H1 (cell line): Measurements from ENCODE around the gene TRIM23. TPM values are rescaled to one million over a fixed set of nuclear protein-coding genes. Genes with fewer than 3 reads are reported as not detected.

ENCODE experiments used
- CBX5 ChIP-seq: fragments of 300-800, 300-1000 bp; sonication (generic); IDR thresholded peaks from 2 replicates; pipeline ENCODE4 v1.7.1; 2016; ENCODE audit warnings: antibody characterized with exemption, low read length, low read depth
- EGR1 ChIP-seq: IDR thresholded peaks from 2 replicates; pipeline ENCODE4 v1.6.1; 2011; ENCODE audit warnings: low read depth, low read length, borderline replicate concordance
- POU5F1 ChIP-seq: IDR thresholded peaks from 2 replicates; pipeline ENCODE4 v1.6.1; 2011; ENCODE audit warnings: low read depth, mild to moderate bottlenecking, low read length, moderate library complexity
- SAP30 ChIP-seq: fragments of 300-600 bp; sonication (generic); IDR thresholded peaks from 2 replicates; pipeline ENCODE4 v1.7.1; 2012; ENCODE audit warnings: low read length, moderate library complexity, mild to moderate bottlenecking, inconsistent platforms; ENCODE audit not compliant: insufficient read depth, insufficient replicate concordance
- polyA plus RNA-seq, 7 experiments: library from polyadenylated mRNA; depleted of rRNA in 3 of 7; stranded (reverse) in 5 of 7; unstranded in 2 of 7; fragments of >200 nt in 5 of 7; fragments of 200-250 nt in 2 of 7; gene quantifications; 1 replicate in 5 of 7; 2 replicates in 1 of 7; 4 replicates in 1 of 7; pipeline versions ENCODE4 v1.2.1 to v1.2.3, GENCODE V29; 2011 to 2013; ENCODE audit warnings: missing spikeins in 2 of 7, mixed read lengths in 2 of 7
- total RNA-seq: library from RNA; stranded (reverse); fragmentation: NEBNext Ultra II Directional; extraction: Animal tissue kit (Norgen Biotek cat#: 25700); gene quantifications from 2 replicates; pipeline ENCODE4 v1.2.1, GENCODE V29; 2021
- TF ChIP-seq, protein P1 (sequence below): fragments of 300-600 bp; sonication (generic); IDR thresholded peaks from 2 replicates; pipeline ENCODE4 v1.7.1; 2012; ENCODE audit warnings: low read length, moderate library complexity, mild to moderate bottlenecking, inconsistent platforms; ENCODE audit not compliant: insufficient replicate concordance

The TRIM23 gene
- total and polyA plus RNA-seq, 2 of the 8 experiments (the other 6 are each of a cell fraction or from before 2014, with no cell fraction given): 2.5 to 11.7 TPM

DNA sequence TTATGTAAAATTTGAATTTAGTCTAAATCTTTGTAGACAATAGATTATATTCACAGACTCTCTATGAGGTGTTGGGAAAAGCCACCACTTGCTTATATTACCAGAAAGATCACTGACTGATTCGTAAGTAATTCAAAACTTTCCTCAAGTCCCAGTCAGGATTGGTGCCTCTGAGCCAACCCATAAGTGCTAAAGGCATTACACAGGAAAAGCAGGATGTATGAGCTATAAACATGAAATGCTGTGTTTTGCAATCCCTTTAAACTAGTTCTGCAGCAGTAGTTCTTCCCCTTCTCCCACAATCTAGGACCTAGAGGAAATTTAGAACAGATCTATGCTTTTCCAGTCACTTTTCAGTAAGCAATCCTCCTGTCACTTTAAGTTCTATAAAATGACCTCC lies 48.7 kb upstream of the TRIM23 start (continued):
- no peak for TF ChIP-seq SAP30
- TF ChIP-seq, protein P1, sequence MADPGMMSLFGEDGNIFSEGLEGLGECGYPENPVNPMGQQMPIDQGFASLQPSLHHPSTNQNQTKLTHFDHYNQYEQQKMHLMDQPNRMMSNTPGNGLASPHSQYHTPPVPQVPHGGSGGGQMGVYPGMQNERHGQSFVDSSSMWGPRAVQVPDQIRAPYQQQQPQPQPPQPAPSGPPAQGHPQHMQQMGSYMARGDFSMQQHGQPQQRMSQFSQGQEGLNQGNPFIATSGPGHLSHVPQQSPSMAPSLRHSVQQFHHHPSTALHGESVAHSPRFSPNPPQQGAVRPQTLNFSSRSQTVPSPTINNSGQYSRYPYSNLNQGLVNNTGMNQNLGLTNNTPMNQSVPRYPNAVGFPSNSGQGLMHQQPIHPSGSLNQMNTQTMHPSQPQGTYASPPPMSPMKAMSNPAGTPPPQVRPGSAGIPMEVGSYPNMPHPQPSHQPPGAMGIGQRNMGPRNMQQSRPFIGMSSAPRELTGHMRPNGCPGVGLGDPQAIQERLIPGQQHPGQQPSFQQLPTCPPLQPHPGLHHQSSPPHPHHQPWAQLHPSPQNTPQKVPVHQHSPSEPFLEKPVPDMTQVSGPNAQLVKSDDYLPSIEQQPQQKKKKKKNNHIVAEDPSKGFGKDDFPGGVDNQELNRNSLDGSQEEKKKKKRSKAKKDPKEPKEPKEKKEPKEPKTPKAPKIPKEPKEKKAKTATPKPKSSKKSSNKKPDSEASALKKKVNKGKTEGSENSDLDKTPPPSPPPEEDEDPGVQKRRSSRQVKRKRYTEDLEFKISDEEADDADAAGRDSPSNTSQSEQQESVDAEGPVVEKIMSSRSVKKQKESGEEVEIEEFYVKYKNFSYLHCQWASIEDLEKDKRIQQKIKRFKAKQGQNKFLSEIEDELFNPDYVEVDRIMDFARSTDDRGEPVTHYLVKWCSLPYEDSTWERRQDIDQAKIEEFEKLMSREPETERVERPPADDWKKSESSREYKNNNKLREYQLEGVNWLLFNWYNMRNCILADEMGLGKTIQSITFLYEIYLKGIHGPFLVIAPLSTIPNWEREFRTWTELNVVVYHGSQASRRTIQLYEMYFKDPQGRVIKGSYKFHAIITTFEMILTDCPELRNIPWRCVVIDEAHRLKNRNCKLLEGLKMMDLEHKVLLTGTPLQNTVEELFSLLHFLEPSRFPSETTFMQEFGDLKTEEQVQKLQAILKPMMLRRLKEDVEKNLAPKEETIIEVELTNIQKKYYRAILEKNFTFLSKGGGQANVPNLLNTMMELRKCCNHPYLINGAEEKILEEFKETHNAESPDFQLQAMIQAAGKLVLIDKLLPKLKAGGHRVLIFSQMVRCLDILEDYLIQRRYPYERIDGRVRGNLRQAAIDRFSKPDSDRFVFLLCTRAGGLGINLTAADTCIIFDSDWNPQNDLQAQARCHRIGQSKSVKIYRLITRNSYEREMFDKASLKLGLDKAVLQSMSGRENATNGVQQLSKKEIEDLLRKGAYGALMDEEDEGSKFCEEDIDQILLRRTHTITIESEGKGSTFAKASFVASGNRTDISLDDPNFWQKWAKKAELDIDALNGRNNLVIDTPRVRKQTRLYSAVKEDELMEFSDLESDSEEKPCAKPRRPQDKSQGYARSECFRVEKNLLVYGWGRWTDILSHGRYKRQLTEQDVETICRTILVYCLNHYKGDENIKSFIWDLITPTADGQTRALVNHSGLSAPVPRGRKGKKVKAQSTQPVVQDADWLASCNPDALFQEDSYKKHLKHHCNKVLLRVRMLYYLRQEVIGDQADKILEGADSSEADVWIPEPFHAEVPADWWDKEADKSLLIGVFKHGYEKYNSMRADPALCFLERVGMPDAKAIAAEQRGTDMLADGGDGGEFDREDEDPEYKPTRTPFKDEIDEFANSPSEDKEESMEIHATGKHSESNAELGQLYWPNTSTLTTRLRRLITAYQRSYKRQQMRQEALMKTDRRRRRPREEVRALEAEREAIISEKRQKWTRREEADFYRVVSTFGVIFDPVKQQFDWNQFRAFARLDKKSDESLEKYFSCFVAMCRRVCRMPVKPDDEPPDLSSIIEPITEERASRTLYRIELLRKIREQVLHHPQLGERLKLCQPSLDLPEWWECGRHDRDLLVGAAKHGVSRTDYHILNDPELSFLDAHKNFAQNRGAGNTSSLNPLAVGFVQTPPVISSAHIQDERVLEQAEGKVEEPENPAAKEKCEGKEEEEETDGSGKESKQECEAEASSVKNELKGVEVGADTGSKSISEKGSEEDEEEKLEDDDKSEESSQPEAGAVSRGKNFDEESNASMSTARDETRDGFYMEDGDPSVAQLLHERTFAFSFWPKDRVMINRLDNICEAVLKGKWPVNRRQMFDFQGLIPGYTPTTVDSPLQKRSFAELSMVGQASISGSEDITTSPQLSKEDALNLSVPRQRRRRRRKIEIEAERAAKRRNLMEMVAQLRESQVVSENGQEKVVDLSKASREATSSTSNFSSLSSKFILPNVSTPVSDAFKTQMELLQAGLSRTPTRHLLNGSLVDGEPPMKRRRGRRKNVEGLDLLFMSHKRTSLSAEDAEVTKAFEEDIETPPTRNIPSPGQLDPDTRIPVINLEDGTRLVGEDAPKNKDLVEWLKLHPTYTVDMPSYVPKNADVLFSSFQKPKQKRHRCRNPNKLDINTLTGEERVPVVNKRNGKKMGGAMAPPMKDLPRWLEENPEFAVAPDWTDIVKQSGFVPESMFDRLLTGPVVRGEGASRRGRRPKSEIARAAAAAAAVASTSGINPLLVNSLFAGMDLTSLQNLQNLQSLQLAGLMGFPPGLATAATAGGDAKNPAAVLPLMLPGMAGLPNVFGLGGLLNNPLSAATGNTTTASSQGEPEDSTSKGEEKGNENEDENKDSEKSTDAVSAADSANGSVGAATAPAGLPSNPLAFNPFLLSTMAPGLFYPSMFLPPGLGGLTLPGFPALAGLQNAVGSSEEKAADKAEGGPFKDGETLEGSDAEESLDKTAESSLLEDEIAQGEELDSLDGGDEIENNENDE: no peak
- no peak for TF ChIP-seq EGR1
- TF ChIP-seq POU5F1: no peak
- no peak for TF ChIP-seq CBX5
